ENCODE measurements around the gene CSAG2.
"Not testable (repeated sequence)": the region's sequence is repeated elsewhere in the genome, so short reads cannot be mapped to it uniquely, and the experiment has no call there.

The CSAG2 gene

GRCh38 chrX:152709173-152709572 is at the start of gene CSAG2:
Gene CSAG2 (minus strand): TSS chrX:152709273. CDS start chrX:152709112, 161 bp downstream.
- DNase-seq = not testable (repeated sequence)

GRCh38 chrX:152754871-152755270 is 45.8 kb upstream of the CSAG2 start:
- DNase-seq = not testable (repeated sequence)

GRCh38 chrX:152753686-152754650 is 44.9 kb upstream of the CSAG2 start, which contains the start of gene MAGEA2:
Gene MAGEA2 (minus strand): TSS chrX:152753842. CDS start chrX:152751363, 2,479 bp downstream.
- not testable (repeated sequence) for DNase-seq

GRCh38 chrX:152738560-152738959 is 29.5 kb upstream of the CSAG2 start:
- no peak for DNase-seq

- not testable (repeated sequence) for DNase-seq
Measured at GRCh38 chrX:152736528-152736927, 27.5 kb upstream of the CSAG2 start.

GRCh38 chrX:152735860-152736511 is 26.9 kb upstream of the CSAG2 start:
- no peak for DNase-seq

GRCh38 chrX:152735101-152735500 is 26.0 kb upstream of the CSAG2 start:
- no peak for DNase-seq

GRCh38 chrX:152734143-152734858 is 25.2 kb upstream of the CSAG2 start:
- DNase-seq = not testable (repeated sequence)

- DNase-seq = no peak
Measured at GRCh38 chrX:152733261-152733975, 24.3 kb upstream of the CSAG2 start, which contains the start of the genes CSAG1 and MAGEA12. Gene CSAG1 (minus strand): TSS chrX:152733721. CDS start chrX:152732460, 1,261 bp downstream. Gene MAGEA12 (plus strand): TSS chrX:152733757. CDS start chrX:152736162, 2,405 bp downstream.

- no peak for DNase-seq
Measured at GRCh38 chrX:152725409-152725808, 16.3 kb upstream of the CSAG2 start.

- not testable (repeated sequence) for DNase-seq
Measured at GRCh38 chrX:152713815-152714787, 5.0 kb upstream of the CSAG2 start, which contains the start of gene MAGEA2B. Gene MAGEA2B (plus strand): TSS chrX:152714628. CDS start chrX:152717107, 2,479 bp downstream.

- DNase-seq = not testable (repeated sequence)
Measured at GRCh38 chrX:152713195-152713594, 4.1 kb upstream of the CSAG2 start.

GRCh38 chrX:152706500-152706899 is 2.6 kb downstream of the CSAG2 start:
- DNase-seq = not testable (repeated sequence)

- DNase-seq = not testable (repeated sequence)
Measured at GRCh38 chrX:152700390-152700789, 8.7 kb downstream of the CSAG2 start.

- not testable (repeated sequence) for DNase-seq
Measured at GRCh38 chrX:152697952-152698931, 10.8 kb downstream of the CSAG2 start, which contains the start of gene MAGEA3. Gene MAGEA3 (plus strand): TSS chrX:152698794. CDS start chrX:152700833, 2,039 bp downstream.

GRCh38 chrX:152681012-152681411 is 28.1 kb downstream of the CSAG2 start:
- not testable (repeated sequence) for DNase-seq

GRCh38 chrX:152674652-152675051 is 34.4 kb downstream of the CSAG2 start:
- DNase-seq = not testable (repeated sequence)

- DNase-seq = no peak
Measured at GRCh38 chrX:152674135-152674534, 34.9 kb downstream of the CSAG2 start.

- no peak for DNase-seq
Measured at GRCh38 chrX:152663086-152663485, 46.0 kb downstream of the CSAG2 start.

All from stimulated activated naive CD4-positive, alpha-beta T cell (primary cell).